Colonic mucosa (tissue), 4 donors: ENCODE measurements around the gene PCDHA11. TPM values are rescaled to one million over a fixed set of nuclear protein-coding genes. Genes with fewer than 3 reads are reported as not detected.

Experiments used
- DNase-seq: peaks from one replicate; pipeline ENCODE4 v3.0.0-alpha.2; 2020
- H3K27ac ChIP-seq: fragments of 200-600 bp; one replicate; pipeline ENCODE4 v1.8.0; 2021
- H3K27me3 ChIP-seq: fragments of 200-600 bp; one replicate; pipeline ENCODE4 v1.8.0; 2021
- H3K36me3 ChIP-seq: fragments of 200-600 bp; one replicate; pipeline ENCODE4 v1.8.0; 2021
- H3K4me1 ChIP-seq: fragments of 200-600 bp; one replicate; pipeline ENCODE4 v1.8.0; 2021; ENCODE audit warnings: mild to moderate bottlenecking
- H3K4me3 ChIP-seq: fragments of 200-600 bp; one replicate; pipeline ENCODE4 v1.8.0; 2021
- H3K9ac ChIP-seq, 2 donors: one replicate each; pipeline ENCODE4 v1.7.0; 2013; ENCODE audit warnings: control low read depth in 2 of 2, low read depth in 2 of 2, low read length in 2 of 2
- H3K9me3 ChIP-seq: fragments of 200-600 bp; one replicate; pipeline ENCODE4 v1.8.0; 2021
- CTCF ChIP-seq: fragments of 200-600 bp; IDR thresholded peaks from one replicate; pipeline ENCODE4 v1.8.0; 2022; ENCODE audit warnings: antibody characterized with exemption, mild to moderate bottlenecking
- intact Hi-C: fragments of 100-400 bp; cut with DNase I; formaldehyde crosslinking; loops from one replicate; pipeline ENCODE4 v1.14.1; 2022
- total RNA-seq, 2 donors: library from RNA; stranded (reverse); fragmentation: NEBNext Ultra II Directional in 1 of 2; extraction: Animal tissue kit (Norgen Biotek cat#: 25700) in 1 of 2; gene quantifications; one replicate each; pipeline ENCODE4 v1.2.1, GENCODE V29; 2021
- donor health status: healthy.
- donor health status: DM: no; HTN: no; CAD: no.
- donor health status: DM: no; HTN: no; CAD: no.

Gene PCDHA11
- total RNA-seq, 2 donors from 2014 or later = not detected

GRCh38 chr5:140882591-140882899 is 13.8 kb downstream of the PCDHA11 start:
- H3K4me3 ChIP-seq = no peak overlapping the region
- H3K4me1 ChIP-seq = no peaks in the 10 kb centered on the region
- H3K9me3 ChIP-seq = no peaks in the 10 kb centered on the region
- TF ChIP-seq CTCF = no peak
- intact Hi-C loops = no loop called here
- no peak overlapping the region for H3K27ac ChIP-seq
- no peak for DNase-seq
- H3K36me3 ChIP-seq = no peaks in the 10 kb centered on the region
- no peaks in the 10 kb centered on the region for H3K27me3 ChIP-seq
- no peak overlapping the region for H3K9ac ChIP-seq

GRCh38 chr5:140883373-140883772 is 14.6 kb downstream of the PCDHA11 start:
- H3K36me3 ChIP-seq = no peaks in the 10 kb centered on the region
- TF ChIP-seq CTCF = no peak
- H3K9ac ChIP-seq = no peak overlapping the region
- no peaks in the 10 kb centered on the region for H3K9me3 ChIP-seq
- H3K4me3 ChIP-seq = no peak overlapping the region
- H3K4me1 ChIP-seq = no peaks in the 10 kb centered on the region
- no peak for DNase-seq
- intact Hi-C loops = no loop called here
- H3K27ac ChIP-seq = no peak overlapping the region
- H3K27me3 ChIP-seq = no peaks in the 10 kb centered on the region

- Histone ChIP-seq H3K4me1 (no peaks in the 10 kb centered on the region), H3K9me3 (no peaks in the 10 kb centered on the region), H3K9ac (no peak overlapping the region), H3K27ac (no peak overlapping the region), H3K27me3 (no peaks in the 10 kb centered on the region), H3K36me3 (no peaks in the 10 kb centered on the region), H3K4me3 (no peak overlapping the region)
- no peak for DNase-seq
- TF ChIP-seq CTCF = no peak
- intact Hi-C loops = no loop called here
Measured at GRCh38 chr5:140883927-140884697, 15.4 kb downstream of the PCDHA11 start.

GRCh38 chr5:140916325-140916724 is 47.6 kb downstream of the PCDHA11 start:
- H3K9ac ChIP-seq = no peak overlapping the region
- H3K9me3 ChIP-seq = no peaks in the 10 kb centered on the region
- intact Hi-C loops = no loop called here
- no peaks in the 10 kb centered on the region for H3K4me1 ChIP-seq
- DNase-seq = no peak
- no peaks in the 10 kb centered on the region for H3K27me3 ChIP-seq
- no peak overlapping the region for H3K4me3 ChIP-seq
- no peak overlapping the region for H3K27ac ChIP-seq
- no peaks in the 10 kb centered on the region for H3K36me3 ChIP-seq
- TF ChIP-seq CTCF = no peak

Other genes with a start within 250 kb of the PCDHA11 start
- gene CD14, start 235.8 kb upstream of the PCDHA11 start, total RNA-seq = 10 to 100 TPM; 28.2 to 48.3 TPM
- gene TMCO6, start 229.5 kb upstream of the PCDHA11 start, total RNA-seq = 10 to 100 TPM in 1 of 2 donors, 1 to 10 TPM in 1; 8.7 to 18.9 TPM
- 100 to 1,000 TPM in 1 of 2 donors, 10 to 100 TPM in 1; 85.4 to 101 TPM for gene NDUFA2, start 221.3 kb upstream of the PCDHA11 start, total RNA-seq
- 10 to 100 TPM; 70.4 to 71.6 TPM for gene IK, start 221.1 kb upstream of the PCDHA11 start, total RNA-seq
- gene WDR55, start 204.1 kb upstream of the PCDHA11 start, total RNA-seq = 10 to 100 TPM; 28.7 to 47.8 TPM
- under 1 TPM; 0.16 to 0.89 TPM for gene DND1, start 195.4 kb upstream of the PCDHA11 start, total RNA-seq
- gene HARS1, start 177.6 kb upstream of the PCDHA11 start, total RNA-seq = 10 to 100 TPM; 41.0 to 66.1 TPM
- gene HARS2, start 177.5 kb upstream of the PCDHA11 start, total RNA-seq = 10 to 100 TPM; 37.8 to 38.7 TPM
- gene ZMAT2, start 168.5 kb upstream of the PCDHA11 start, total RNA-seq = 10 to 100 TPM; 43.8 to 49.4 TPM
- under 1 TPM in 1 of 2 donors, not detected in 1; 0.13 TPM for gene PCDHA1, start 82.8 kb upstream of the PCDHA11 start, total RNA-seq
- gene PCDHA2, start 74.1 kb upstream of the PCDHA11 start, total RNA-seq = not detected
- gene PCDHA3, start 67.9 kb upstream of the PCDHA11 start, total RNA-seq = under 1 TPM in 1 of 2 donors, not detected in 1; 0.11 TPM
- under 1 TPM; 0.47 to 0.58 TPM for gene PCDHA4, start 61.9 kb upstream of the PCDHA11 start, total RNA-seq
- under 1 TPM; 0.05 to 0.13 TPM for gene PCDHA5, start 47.3 kb upstream of the PCDHA11 start, total RNA-seq
- under 1 TPM; 0.11 to 0.12 TPM for gene PCDHA6, start 41.0 kb upstream of the PCDHA11 start, total RNA-seq
- gene PCDHA7, start 34.7 kb upstream of the PCDHA11 start, total RNA-seq = under 1 TPM; 0.10 to 0.11 TPM
- under 1 TPM in 1 of 2 donors, not detected in 1; 0.10 TPM for gene PCDHA8, start 27.8 kb upstream of the PCDHA11 start, total RNA-seq
- under 1 TPM in 1 of 2 donors, not detected in 1; 0.19 TPM for gene PCDHA9, start 20.6 kb upstream of the PCDHA11 start, total RNA-seq
- gene PCDHA10, start 13.1 kb upstream of the PCDHA11 start, total RNA-seq = under 1 TPM; 0.07 to 0.37 TPM
- not detected for gene PCDHA12, start 6.4 kb downstream of the PCDHA11 start, total RNA-seq
- under 1 TPM; 0.05 TPM for gene PCDHA13, start 13.2 kb downstream of the PCDHA11 start, total RNA-seq
- under 1 TPM; 0.10 to 0.11 TPM for gene PCDHAC1, start 57.3 kb downstream of the PCDHA11 start, total RNA-seq
- gene PCDHAC2, start 97.5 kb downstream of the PCDHA11 start, total RNA-seq = under 1 TPM; 0.05 to 0.32 TPM
- gene PCDHB1, start 182.4 kb downstream of the PCDHA11 start, total RNA-seq = not detected
- gene PCDHB2, start 225.7 kb downstream of the PCDHA11 start, total RNA-seq = 1 to 10 TPM in 1 of 2 donors, under 1 TPM in 1; 0.40 to 1.6 TPM
- gene PCDHB3, start 231.5 kb downstream of the PCDHA11 start, total RNA-seq = 1 to 10 TPM in 1 of 2 donors, under 1 TPM in 1; 0.40 to 1.5 TPM